Mammary epithelial cell (primary cell): ENCODE results near the gene ECEL1.

ENCODE experiments used
- CTCF ChIP-seq, 2 donors: IDR thresholded peaks in 1 of 2; conservative IDR thresholded peaks in 1 of 2; 2 replicates each; pipeline ENCODE4 v1.5.1; 2011 to 2012; ENCODE audit warnings: inconsistent platforms in 2 of 2, low read length in 2 of 2, mild to moderate bottlenecking in 2 of 2, control low read depth in 1 of 2, low read depth in 1 of 2; ENCODE audit not compliant: insufficient read depth in 1 of 2; ENCODE audit errors: extremely low read depth in 1 of 2
- EZH2 ChIP-seq: IDR thresholded peaks from 2 replicates; pipeline ENCODE4 v1.6.1; 2012; ENCODE audit warnings: low read length, inconsistent platforms, borderline replicate concordance

- TF ChIP-seq CTCF (conservative IDR thresholded peaks at IDR 0.05 in 1 of 2, IDR thresholded peaks at IDR 0.05 in 1 of 2; ENCODE audit: extremely low read depth in 1 of 2, insufficient read depth in 1 of 2, low read depth in 1 of 2, low read length in 2 of 2) (no peak), EZH2 (no peak)
Observed at GRCh38 chr2:232454630-232455029, 33.0 kb downstream of the ECEL1 start.
